MCF 10A (cell line): ENCODE measurements around the gene IFT172. TPM values are rescaled to one million over a fixed set of nuclear protein-coding genes. Genes with fewer than 3 reads are reported as not detected.
"Not testable (repeated sequence)": the region's sequence is repeated elsewhere in the genome, so short reads cannot be mapped to it uniquely, and the experiment has no call there.

Source experiments
- Bru-seq: library from RNA; stranded (reverse); fragments of 400-500 nt; gene quantifications from one replicate; lab custom pipeline; 2021; lab: Mats Ljungman, UMichigan
- BruChase-seq, 2 experiments: library from RNA; stranded (reverse); fragments of 400-500 nt; gene quantifications; one replicate each; lab custom pipeline; 2021; lab: Mats Ljungman, UMichigan
- BruUV-seq: library from RNA; stranded (reverse); fragments of 400-500 nt; replicated peaks from 2 replicates; lab custom pipeline; 2021; lab: Mats Ljungman, UMichigan
- CTCF ChIA-PET: fragments of 300-600 bp; sonication (Branson Sonifier 250); formaldehyde crosslinking; extraction: SDS; loops from one replicate; lab custom pipeline; 2021; ENCODE audit warnings: antibody characterized with exemption, inconsistent platforms; lab: Yijun Ruan, JAX
- POLR2A ChIA-PET: fragments of 300-600, 350-650 bp; sonication (Branson Sonifier 250); formaldehyde crosslinking; extraction: SDS; loops from one replicate; lab custom pipeline; 2020; ENCODE audit warnings: antibody characterized with exemption, inconsistent platforms; lab: Yijun Ruan, JAX
- DNase-seq: peaks from one replicate; pipeline ENCODE4 v3.0.0-alpha.2; 2018; ENCODE audit not compliant: unreplicated experiment
- H3K27ac Mint-ChIP-seq: one replicate; pipeline ENCODE4 v1.8.0; 2022; ENCODE audit warnings: mild to moderate bottlenecking, low read depth, mixed read lengths; ENCODE audit not compliant: unreplicated experiment
- H3K27me3 Mint-ChIP-seq: one replicate; pipeline ENCODE4 v1.8.0; 2022; ENCODE audit warnings: mixed read lengths; ENCODE audit not compliant: insufficient read depth, unreplicated experiment
- H3K36me3 Mint-ChIP-seq: one replicate; pipeline ENCODE4 v1.8.0; 2022; ENCODE audit warnings: mild to moderate bottlenecking, moderate library complexity, mixed read lengths; ENCODE audit not compliant: insufficient read depth, unreplicated experiment
- H3K4me1 Mint-ChIP-seq: one replicate; pipeline ENCODE4 v1.8.0; 2022; ENCODE audit warnings: mixed read lengths; ENCODE audit not compliant: insufficient read depth, unreplicated experiment
- H3K4me3 Mint-ChIP-seq: one replicate; pipeline ENCODE4 v1.8.0; 2022; ENCODE audit warnings: mild to moderate bottlenecking, moderate library complexity, mixed read lengths; ENCODE audit not compliant: unreplicated experiment
- H3K9me3 Mint-ChIP-seq: one replicate; pipeline ENCODE4 v1.8.0; 2022; ENCODE audit warnings: mixed read lengths; ENCODE audit not compliant: unreplicated experiment
- CTCF ChIP-seq: fragments of 200-600 bp; IDR thresholded peaks from one replicate; pipeline ENCODE4 v1.8.0; 2022; ENCODE audit warnings: antibody characterized with exemption, mild to moderate bottlenecking; ENCODE audit not compliant: unreplicated experiment
- intact Hi-C: fragments of 100-400 bp; cut with micrococcal nuclease; formaldehyde crosslinking; loops from 2 replicates; pipeline ENCODE4 v1.14.1; 2022
- long read RNA-seq: library from polyadenylated mRNA; stranded (forward); transcript quantifications from one replicate; pipeline ENCODE4 v2.0.0, GENCODE V29; 2022
- total RNA-seq: library from RNA; stranded (reverse); gene quantifications from 2 replicates; pipeline ENCODE4 v1.2.3, GENCODE V29; 2022

IFT172 gene
- 20.6 and 22.3 TPM in 2 replicates for total RNA-seq
- Bru-seq, nascent RNA: percentile 50 among the genes with signal in this experiment
- BruChase-seq, experiment 1, labeled RNA remaining after a 6-hour chase: percentile 58 among the genes with signal in this experiment
- BruChase-seq, experiment 2, labeled RNA remaining after a 2-hour chase: percentile 55 among the genes with signal in this experiment
- long read RNA-seq, full-length matches to known transcripts: 6 of 14 reads
- long read RNA-seq, partial matches to known transcripts: 7 of 14 reads
- long read RNA-seq, other reads (novel, unspliced or antisense): 1 of 14 reads

GRCh38 chr2:27489498-27490397 lies at the start of gene IFT172:
Gene IFT172, minus strand, starts transcription at chr2:27489743. Its CDS starts 90 bp downstream, at chr2:27489653.
- Mint-ChIP-seq H3K36me3 (peaks cover 12% of the 10 kb centered on the region), H3K27ac (peak within 1 kb of the TSS; percentile 87)

GRCh38 chr2:27538839-27539450 lies 49.4 kb upstream of the IFT172 start:
- POLR2A ChIA-PET, H3K9me3 Mint-ChIP-seq, H3K4me3 Mint-ChIP-seq, intact Hi-C loops, BruUV-seq, H3K4me1 Mint-ChIP-seq, H3K27ac Mint-ChIP-seq, DNase-seq, H3K36me3 Mint-ChIP-seq: not testable (repeated sequence)
- peaks cover 21% of the 10 kb centered on the region for H3K27me3 Mint-ChIP-seq
- CTCF ChIA-PET: interaction anchor here (1.2 kb wide), 1 partner anchor 17 kb away, joined by 3 read pairs; no protein-coding TSS in a partner anchor

More at GRCh38 chr2:27489498-27490397, at the start of gene IFT172:
- intact Hi-C loops: loop anchor here (2.0 kb wide), 2 partner anchors 81 to 139 kb away; partner anchors contain the start of genes CCDC121, GPN1 and PPM1G
- no TSS peak for BruUV-seq
- Mint-ChIP-seq H3K9me3 (no peaks in the 10 kb centered on the region), H3K4me3 (peak within 1 kb of the TSS; percentile 92), H3K4me1 (peaks cover 6% of the 10 kb centered on the region), H3K27me3 (no peaks in the 10 kb centered on the region)
- TF ChIP-seq CTCF: no peak
- DNase-seq: peak; percentile 99
- ChIA-PET CTCF (interaction anchor here (0.7 to 1.0 kb wide), 4 partner anchors 59 to 919 kb away, joined by 3 to 4 read pairs (median 3); no protein-coding TSS in a partner anchor), POLR2A (interaction anchor here (0.5 to 1.8 kb wide), 9 partner anchors 17 to 157 kb away, joined by 3 to 8 read pairs (median 3); partner anchors contain the start of gene NRBP1)

- POLR2A ChIA-PET: interaction anchor here (0.6 kb wide), 1 partner anchor 14 kb away, joined by 4 read pairs; no protein-coding TSS in a partner anchor
- H3K4me3 Mint-ChIP-seq: no peak overlapping the region
- no TSS peak for BruUV-seq
Measured at GRCh38 chr2:27537287-27537686, 47.7 kb upstream of the IFT172 start.

More at GRCh38 chr2:27537287-27537686, 47.7 kb upstream of the IFT172 start:
- CTCF ChIA-PET: interaction anchor here (1.2 kb wide), 1 partner anchor 19 kb away, joined by 3 read pairs; no protein-coding TSS in a partner anchor
- no peak for DNase-seq
- Mint-ChIP-seq H3K9me3 (no peaks in the 10 kb centered on the region), H3K36me3 (no peaks in the 10 kb centered on the region), H3K27me3 (peaks cover 21% of the 10 kb centered on the region), H3K4me1 (no peaks in the 10 kb centered on the region), H3K27ac (no peak overlapping the region)
- intact Hi-C loops: no loop called here
- no peak for TF ChIP-seq CTCF
